ENCODE results near the gene LDB2.
A peak's percentile ranks its signal among the peaks of the same experiment; 100 is the strongest.
"Not testable (repeated sequence)": the region's sequence is repeated elsewhere in the genome, so short reads cannot be mapped to it uniquely, and the experiment has no call there.

Gene LDB2

DNA sequence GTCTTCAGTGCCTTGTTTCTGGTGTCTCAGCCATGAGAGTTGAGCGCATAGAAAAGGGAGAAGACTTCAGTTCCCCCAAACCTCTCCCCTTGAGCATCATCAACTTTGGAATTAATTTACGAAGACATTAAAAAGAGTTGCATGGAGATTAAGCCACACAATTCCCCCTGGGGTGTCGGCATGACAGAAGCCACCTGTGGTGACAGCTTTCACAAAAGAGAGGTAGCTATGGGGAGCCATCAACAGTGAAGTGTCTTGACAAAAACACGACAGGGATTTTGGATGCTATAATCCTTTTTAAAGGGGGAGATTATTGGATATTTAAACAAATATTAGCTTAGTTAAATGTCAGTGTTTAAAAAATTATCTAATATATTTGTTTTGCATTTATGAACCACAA is 307.6 kb downstream of the LDB2 start:
- DNase-seq: no peak

DNA sequence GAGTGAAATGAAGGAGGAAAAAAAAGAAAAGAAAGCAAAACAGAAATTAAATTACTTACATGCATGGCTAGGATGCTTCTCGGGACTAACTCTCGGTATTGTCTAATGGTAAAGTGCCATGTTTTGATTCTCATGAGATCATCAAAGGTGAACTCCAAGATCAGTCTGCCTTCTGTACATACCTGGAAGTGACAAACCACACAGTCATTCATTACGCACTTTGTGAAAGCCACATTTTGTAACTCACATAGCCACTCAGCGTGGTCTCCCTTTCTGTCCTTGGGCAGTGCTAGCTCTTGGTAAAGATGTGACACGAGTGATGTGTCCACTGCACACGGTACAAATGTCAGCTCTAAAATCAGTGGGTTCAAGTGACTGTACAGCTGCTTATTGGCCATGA is 309.8 kb downstream of the LDB2 start:
- no peak for DNase-seq

DNA sequence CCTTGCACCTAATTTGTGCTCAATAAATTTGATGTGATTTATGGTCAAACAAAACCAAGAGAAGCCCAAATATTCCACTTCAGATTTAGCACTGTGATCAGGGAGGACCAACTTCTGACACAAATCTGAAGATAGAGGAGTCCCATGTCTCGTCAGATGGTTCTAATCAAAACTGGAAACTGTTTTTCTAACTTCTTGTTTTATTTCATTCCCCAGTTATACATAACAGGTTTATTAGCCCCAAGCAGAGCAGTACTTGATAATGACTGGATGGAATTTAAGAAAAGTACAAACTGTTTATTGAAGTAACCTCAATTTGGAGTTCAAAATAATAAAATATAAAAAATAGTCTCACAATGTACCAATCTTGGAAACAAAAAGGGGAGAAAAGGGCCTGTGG is 310.3 kb downstream of the LDB2 start:
- DNase-seq: no peak

DNA sequence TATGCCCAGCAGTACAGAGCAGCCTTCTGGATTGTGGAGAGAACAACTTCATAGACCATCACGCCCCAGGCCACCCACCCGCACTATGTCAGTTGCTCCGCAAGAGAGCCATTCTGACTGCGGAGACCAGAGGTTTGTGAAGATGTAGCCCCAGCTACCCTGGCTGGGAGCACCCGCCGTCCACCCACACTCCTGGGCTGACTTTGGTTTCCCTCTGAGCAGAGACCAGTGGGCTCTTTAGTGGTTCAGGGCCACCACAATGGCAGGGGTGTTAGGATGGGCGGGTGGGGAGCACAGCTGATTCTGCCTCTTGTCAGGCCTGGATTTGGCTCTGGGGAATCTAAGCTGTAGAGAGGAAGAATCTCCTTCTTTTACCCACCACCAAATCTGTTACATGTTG is 313.4 kb downstream of the LDB2 start:
- no peak for DNase-seq

DNA sequence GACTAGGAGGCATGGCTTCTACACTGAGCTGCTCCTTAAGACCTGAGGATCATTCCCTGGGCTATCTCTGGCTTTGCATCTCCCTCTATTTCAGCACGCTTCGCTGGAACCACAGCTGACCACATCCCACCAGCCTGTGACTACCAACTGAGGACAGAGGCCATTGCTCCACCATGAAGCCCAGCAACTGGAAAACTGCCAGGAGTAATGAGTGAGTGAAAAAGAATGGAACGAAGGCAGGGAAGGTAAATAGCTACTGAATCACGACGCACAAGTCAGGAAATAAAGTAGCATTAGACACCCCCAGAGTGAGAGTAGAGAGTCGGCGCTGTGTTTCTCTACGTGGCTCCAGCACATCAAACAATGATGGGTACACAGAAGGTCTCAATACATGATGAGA is 314.7 kb downstream of the LDB2 start:
- DNase-seq: no peak

DNA sequence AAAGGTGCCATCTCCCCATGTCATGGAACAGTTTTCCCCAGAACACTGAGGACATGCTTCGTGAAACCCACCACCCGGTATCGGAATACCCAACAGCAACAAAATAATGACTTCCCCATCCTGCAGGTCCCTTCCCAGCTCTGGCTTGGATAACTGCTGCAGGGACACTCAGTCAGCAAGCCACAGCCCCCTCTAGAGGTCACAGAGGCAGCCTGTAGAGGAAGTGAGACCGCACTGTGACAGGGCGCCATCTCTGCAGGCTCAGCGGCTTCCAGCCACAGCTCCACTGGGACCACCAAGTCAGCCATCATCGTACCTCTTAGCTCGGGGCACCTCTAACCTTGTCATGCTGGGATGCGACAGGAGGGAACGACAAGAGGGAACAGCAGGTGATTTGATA is 315.9 kb downstream of the LDB2 start:
- no peak for DNase-seq

DNA sequence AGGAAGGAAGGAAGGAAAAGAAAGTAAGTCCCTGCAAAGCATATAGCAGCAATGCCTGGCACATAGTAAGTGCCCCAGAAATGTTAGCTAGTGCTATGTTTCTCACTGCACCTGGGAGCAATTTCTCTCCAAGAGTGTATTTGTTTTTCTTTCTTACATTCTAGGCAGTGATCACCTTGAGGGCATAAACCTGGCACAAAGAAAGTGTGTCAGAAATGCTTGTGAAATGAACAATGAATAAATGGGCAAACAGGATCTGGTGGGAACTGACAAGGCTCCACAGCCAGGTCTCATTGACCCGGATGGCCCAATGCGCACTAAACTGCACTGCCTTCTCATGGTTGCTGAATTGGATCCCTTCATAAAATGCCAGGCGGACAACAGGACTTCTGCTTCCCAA is 316.4 kb downstream of the LDB2 start:
- DNase-seq: no peak

DNA sequence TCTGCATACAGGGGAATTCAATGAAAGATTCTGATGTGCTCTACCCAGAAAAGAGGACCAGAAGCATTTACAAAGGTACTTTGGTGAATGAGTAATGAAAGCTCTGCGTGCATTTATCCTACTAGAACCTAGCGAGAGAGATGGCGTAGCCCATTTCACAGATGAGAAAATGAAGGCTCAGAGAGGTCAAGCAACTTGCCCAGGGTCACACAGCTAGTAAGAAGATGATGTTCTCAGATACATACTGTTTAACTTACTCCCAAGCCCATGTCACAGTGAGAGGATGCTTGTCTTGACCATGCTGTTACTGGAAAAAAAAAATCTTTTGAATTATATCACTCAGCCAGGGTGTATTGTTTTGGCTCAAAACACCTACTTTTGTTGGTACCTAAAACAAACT is 317.3 kb downstream of the LDB2 start:
- no peak for DNase-seq

DNA sequence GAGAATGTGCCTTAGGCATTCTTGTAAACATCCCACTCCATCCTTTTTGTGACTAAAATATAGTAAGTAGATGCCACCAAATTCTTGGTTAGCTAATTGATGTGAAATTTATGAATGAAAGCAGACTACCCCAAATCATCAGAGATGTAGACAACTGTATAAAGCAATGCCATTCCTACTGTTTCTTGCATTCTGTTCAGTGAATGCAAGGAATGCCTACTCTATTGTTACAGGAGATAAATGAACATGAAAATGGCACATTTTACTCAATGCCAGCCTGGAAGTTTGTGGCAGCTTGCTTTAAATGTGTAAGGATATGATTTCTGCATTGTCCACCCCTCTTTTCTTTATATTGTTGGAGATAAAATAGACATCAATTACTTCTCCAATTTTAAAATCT is 317.9 kb downstream of the LDB2 start:
- DNase-seq: no peak

DNA sequence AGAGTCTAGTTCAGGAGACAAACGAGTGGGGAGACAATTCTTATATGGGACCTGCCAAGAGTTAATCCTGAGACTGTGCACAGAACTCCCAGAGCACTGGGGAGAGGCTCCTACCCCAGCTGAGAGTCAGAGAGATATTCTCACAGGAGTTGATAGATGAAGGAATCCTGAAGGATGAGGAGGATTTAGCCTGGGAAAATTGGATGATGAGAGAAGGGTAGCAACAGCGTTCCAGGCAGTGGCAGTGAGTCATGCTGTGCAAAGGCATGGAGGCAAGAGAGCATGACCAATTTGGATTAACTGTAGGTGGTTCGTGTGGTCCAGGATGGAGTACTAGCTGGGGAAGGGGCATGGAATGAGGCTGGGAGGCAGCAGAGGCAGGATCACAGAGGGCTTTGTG is 318.6 kb downstream of the LDB2 start:
- DNase-seq: no peak

DNA sequence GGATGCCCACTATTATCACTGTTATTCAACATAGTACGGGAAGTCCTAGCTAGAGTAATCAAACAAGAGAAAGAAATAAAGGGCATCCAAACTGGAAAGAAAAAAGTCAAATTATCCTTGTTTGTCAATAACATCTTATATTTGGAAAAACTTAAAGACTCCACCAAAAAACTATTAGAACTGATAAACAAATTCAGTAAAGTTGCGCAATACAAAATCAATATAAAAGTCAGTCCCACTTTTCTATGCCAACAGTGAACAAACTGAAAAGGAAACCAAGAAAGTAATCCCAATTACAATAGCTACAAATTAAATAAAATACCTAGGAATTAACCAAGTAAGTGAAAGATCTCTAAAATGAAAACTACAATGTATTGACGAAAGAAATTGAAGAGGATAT is 321.3 kb downstream of the LDB2 start:
- DNase-seq: no peak

DNA sequence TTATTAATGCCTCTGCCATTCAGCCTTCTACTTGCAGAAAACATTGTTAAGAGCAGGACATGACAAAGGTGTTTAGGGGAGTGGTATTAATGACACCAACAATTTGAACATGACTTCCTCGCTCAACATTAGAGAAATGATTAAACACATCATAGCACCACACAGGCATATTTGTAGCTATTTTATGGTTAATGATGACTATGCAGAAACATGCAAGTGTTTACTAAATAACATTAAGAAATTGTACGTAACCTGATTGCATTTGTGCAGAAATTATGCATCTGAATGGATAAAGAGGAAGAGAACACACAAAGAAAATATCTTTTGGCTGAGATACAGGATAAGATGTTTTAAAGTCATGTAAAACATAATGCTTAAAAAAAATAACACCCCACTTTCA is 323.5 kb downstream of the LDB2 start:
- no peak for DNase-seq

DNA sequence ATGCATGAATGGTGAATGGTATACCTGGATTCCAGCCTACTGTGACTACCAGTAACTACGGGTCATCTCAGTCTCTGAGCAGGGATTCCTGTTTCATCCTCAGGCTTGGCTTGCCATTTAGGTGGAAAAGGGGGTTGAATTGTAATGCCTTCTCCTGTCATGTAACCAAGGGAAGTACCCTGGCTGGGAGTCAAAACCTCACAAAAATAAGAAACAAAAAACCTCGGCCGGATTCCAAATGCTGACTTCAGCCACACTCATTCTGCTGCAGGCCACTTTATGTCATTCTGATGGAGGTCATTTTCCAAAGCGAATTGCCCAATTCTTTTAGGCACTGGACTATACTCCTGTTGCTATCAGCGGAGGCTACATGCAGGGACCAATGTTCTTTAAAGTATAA is 324.7 kb downstream of the LDB2 start:
- DNase-seq: peak; percentile 67

DNA sequence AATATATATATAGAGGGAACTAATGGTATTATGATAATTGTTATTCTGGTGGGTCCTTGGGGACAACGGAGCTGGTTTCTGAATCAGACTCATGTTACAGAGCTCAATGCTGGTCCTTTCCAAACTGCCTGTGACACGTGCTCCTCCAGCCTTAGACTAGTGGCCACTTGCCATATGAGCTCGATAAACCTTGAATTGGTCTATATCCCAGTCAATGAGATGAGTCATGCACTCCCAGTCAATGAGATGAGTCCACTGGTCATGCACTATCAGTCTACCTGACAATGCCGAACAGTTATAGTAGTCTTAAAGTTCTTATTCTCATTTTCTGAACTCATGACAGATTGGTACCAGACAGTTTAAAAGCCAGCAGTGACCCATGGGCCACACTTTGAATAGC is 325.2 kb downstream of the LDB2 start:
- no peak for DNase-seq

DNA sequence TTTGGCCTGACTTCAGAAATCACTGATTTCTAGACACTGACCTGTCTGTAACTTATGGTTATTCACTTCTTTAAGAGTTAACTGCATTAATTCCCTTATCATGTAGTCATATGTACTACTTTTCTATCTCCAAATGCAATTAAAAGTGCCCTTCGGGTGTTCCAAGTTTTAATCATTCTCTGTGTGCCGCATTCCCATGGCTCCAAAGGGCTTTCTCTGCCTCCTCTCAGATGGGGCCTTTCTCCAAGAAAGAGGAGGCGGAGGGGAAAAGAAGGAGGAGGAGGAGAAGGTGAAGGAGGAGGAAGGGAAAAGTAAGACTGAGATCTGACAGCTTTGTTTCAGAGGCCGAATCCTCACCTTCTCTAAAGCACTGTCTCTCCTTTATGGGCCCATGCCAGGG is 325.8 kb downstream of the LDB2 start:
- no peak for DNase-seq

DNA sequence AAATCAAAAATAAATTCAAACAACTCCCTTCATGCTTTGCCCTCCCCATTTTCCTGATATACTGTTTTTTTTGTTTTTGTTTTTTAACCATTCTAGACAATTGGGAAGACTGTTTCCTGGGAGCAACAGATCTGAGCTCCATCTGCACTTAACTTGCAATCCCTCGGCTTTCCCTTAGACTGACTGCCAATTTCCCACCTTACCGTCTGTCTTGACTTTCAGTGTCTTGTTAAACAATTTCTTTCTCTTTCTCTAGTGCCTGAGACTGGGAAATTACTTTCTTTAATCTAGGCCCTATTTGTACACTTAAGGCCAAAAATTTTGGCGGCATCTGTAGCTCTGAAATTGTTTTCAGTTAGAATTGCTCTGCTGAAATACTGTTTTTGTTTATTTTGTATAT is 326.3 kb downstream of the LDB2 start:
- no peak for DNase-seq

DNA sequence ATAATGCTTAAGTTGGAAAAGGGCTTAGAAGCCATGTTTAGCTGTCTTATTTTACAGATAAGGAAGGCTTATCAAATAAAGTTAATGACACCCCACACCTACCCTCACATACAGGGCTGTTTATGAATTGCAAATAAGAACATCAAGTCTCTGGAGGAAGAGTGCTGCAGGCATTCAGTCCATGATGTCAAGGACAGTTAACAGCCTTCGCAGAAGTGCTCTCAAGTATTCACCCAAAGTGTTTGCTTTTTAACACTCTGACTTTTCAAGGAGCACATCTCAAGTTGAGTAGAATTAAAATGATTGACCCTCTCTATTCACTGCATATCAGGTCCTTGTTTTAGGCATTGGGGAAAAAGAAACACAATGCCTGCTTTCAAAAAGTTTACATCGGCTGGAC is 328.7 kb downstream of the LDB2 start:
- no peak for DNase-seq

DNA sequence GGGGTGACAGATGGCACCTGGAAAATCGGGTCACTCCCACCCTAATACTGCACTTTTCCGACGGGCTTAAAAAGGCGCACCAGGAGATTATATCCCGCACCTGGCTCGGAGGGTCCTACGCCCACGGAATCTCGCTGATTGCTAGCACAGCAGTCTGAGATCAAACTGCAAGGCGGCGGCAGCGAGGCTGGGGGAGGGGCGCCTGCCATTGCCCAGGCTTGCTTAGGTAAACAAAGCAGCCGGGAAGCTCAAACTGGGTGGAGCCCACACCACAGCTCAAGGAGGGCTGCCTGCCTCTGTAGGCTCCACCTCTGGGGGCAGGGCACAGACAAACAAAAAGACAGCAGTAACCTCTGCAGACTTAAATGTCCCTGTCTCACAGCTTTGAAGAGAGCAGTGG is 341.1 kb downstream of the LDB2 start:
- DNase-seq: not testable (repeated sequence)

DNA sequence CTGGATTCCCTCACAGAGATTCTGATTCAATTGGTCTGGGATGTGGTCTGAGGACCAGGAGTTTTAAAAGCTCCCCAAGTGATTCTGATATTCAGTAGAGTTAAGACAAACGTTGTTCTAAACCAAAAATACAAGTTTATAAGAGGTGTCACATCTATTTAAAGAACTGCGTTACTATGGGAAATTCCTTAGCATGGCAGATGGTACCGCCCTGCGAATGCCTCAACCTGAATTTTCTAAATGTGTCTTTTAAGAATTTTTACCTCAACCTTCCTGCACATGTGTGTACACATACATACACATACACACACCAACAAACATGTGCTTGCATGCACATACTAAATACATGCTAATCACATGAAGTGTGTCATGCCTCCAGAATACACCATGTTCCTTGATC is 343.3 kb downstream of the LDB2 start:
- DNase-seq: no peak

DNA sequence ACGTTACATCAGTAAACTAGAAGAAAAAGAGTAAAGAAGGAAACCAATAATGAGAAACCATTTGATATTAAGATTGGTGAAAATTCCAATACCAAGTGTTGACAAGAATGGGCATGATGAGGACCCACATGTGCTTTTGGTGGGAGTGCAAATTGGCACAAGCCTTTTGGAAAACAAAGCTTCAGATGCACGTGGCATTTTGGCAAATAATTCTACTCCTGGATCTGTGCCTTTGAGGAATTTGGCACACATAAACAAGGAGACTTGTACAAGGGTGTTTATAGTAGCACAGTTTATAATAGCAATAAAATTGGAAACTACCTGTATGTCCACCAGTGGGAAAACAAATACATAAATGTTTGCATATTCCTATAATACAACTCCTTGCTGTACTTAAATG is 347.9 kb downstream of the LDB2 start:
- no peak for DNase-seq

DNA sequence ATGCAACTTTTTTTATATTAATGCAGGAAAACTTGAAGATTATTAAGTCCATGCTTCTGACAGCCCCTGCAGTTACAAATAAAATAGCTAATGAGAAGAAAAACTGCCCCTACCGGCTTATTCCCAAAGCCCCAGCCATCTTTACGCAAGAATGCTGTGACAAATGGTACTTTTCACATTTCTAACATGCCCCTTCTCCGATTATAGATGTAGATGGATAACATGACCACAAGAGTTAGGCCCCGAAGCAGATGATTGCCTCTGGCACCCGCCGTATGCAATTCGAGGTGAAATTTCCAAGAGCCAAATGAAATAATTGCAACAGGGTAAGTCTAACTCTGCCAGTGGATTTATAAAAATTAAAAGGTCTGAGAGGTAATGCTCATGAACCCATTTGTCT is 352.8 kb downstream of the LDB2 start:
- DNase-seq: no peak

DNA sequence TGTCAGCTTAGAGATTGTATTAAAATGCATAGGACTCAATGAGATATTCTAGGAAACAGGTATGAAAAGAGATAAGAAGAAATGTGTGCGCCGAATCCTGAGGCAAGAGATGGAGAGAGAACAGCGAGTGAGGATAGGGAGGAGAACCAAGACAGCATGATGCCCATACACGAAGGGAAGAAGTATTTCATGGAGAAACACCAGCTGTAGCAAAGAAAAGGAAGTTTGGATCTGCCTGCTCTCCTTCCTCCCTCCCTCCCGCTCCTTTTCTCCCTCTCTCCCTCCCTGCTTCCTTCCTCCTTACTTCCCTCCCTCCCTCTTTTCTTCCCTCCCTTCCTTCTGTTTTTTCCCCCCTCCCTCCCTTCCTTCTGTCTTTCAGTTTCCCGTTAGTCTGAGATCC is 353.6 kb downstream of the LDB2 start:
- no peak for DNase-seq

DNA sequence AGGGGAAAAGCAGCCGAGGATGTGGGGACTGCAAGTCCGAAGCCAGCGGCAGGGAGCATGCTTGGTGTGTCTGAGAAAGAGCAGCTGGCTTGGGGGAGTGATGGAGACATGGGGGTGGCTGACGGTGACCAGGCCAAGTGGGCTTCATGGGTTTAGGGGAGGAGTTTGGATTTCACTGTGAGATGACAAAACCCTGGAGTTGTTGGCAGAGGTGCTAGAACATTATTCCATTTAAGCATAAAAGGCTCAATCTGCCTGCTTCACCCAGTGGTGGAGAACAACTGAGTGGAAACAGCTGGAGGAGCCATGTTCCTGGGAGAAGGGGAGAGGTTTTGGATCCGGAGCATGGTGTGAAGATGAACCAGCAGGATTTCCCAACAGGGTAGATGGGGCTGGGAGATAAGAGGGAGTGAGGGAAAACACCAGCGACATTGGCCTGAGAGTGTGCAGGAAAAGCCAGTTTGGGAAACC is 354.2 kb downstream of the LDB2 start:
- no peak for DNase-seq

DNA sequence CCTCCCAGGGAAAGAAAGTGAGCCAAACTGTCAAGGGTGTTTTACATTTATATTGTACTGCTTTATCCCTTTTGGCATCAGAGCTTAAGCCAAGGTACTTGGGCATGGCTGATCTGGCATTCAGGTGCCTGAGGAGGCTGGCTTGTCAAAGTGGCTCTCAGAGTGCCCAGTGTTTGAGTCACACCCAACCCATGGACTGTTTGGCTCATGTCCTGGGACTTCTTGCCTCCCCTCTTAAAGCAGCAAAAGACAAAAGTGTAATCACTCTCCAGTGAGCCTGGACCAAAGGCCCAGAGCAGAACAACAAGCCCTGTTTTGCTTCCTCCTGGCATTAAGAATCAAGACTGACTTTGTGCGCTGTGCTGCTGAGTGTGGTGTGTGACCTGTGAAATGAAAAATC is 360.5 kb downstream of the LDB2 start:
- DNase-seq: no peak

DNA sequence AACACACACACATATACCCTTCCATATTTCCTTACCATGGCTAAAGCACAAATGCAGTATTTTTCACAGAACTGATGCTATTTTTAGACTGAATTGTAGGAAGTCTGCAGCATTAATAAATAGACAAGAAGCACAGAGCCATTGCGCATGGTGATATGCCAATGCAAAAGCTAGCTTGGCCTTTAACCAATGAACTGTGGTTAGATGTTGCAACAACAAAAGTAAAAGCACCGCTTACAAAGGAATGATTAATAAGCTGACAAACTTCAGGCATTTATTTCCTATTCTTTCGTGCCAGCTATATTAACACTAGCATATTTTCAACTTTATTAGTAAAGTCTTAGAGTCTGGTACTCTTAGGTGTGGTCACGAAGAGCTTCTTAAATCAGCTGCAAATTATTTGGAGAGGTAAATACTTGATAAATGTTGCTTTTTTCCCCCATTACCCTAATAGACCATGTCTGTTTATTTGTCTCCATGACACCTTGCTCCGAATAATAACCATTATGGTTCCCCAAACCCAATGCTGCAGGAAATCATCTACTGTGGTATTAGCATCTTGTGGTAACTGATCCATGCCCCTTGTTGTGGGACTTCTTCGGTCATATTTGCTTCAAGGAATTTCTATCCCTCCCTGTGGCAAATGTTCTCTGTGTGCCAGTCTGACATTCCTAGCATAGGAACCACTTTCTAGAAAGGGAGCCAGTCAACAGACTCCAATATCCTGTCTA is 366.0 kb downstream of the LDB2 start:
- DNase-seq: no peak

Measured in right hindlimb (tissue), 1 donor.